Keratinocyte (primary cell): Measurements from ENCODE around the gene THRB.

Experiments used
- EZH2 ChIP-seq: IDR thresholded peaks from one replicate; pipeline ENCODE4 v1.6.1; 2012; ENCODE audit warnings: inconsistent platforms, mild to moderate bottlenecking, low read length, moderate library complexity
- TF ChIP-seq, protein P1 (sequence below), 3 experiments: IDR thresholded peaks in 1 of 3; conservative IDR thresholded peaks in 1 of 3; optimal IDR thresholded peaks in 1 of 3; 2 replicates in 2 of 3; 3 replicates in 1 of 3; pipeline versions ENCODE3 to v1.5.1; 2011; ENCODE audit warnings: low read length in 3 of 3, mild to moderate bottlenecking in 3 of 3, moderate library complexity in 2 of 3, control low read depth in 1 of 3, inconsistent platforms in 1 of 3; ENCODE audit not compliant: insufficient read depth in 2 of 3; ENCODE audit errors: extremely low read depth in 1 of 3

DNA sequence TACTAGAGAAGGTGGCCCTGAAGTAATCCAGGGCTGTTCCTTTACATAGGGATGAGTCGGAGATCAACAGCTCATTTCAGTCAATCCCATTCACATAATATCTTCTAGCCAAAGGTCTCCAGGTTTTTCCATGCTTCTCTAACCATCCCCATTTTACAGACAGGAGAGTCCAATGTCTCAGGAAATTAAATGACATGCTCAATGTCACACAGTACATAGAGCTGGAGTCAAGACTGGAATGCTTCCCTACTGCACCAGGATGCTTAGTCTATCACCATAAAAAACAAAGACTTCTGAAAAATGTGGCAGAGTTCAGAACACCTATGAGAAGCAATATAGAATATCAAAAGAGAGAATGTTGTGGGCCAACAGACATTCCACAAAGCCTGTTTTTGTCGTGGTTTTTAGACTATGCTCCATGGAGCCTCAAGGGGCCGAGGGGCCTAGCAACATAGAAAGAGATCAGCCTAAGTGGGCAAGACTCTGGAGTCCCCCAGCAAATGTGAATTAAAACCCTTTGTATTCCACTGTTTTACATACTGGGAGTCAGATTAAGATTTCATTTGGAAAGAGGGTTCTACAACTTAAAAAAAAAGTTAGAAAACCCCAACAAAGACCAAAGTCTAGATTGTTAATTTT lies 122.0 kb downstream of the THRB start:
- TF ChIP-seq, protein P1, sequence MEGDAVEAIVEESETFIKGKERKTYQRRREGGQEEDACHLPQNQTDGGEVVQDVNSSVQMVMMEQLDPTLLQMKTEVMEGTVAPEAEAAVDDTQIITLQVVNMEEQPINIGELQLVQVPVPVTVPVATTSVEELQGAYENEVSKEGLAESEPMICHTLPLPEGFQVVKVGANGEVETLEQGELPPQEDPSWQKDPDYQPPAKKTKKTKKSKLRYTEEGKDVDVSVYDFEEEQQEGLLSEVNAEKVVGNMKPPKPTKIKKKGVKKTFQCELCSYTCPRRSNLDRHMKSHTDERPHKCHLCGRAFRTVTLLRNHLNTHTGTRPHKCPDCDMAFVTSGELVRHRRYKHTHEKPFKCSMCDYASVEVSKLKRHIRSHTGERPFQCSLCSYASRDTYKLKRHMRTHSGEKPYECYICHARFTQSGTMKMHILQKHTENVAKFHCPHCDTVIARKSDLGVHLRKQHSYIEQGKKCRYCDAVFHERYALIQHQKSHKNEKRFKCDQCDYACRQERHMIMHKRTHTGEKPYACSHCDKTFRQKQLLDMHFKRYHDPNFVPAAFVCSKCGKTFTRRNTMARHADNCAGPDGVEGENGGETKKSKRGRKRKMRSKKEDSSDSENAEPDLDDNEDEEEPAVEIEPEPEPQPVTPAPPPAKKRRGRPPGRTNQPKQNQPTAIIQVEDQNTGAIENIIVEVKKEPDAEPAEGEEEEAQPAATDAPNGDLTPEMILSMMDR (optimal IDR thresholded peaks at IDR 0.05 in 1 of 3, IDR thresholded peaks at IDR 0.05 in 1 of 3, conservative IDR thresholded peaks at IDR 0.05 in 1 of 3; ENCODE audit: extremely low read depth in 1 of 3, insufficient read depth in 2 of 3, low read length in 3 of 3), result no peak
- TF ChIP-seq EZH2, result no peak
